ENCODE results near the gene ZNF316.

- no peak for TF ChIP-seq EZH2phosphoT487 (IDR thresholded peaks at IDR 0.05; ENCODE audit: low read depth)
- TF ChIP-seq, protein P1, sequence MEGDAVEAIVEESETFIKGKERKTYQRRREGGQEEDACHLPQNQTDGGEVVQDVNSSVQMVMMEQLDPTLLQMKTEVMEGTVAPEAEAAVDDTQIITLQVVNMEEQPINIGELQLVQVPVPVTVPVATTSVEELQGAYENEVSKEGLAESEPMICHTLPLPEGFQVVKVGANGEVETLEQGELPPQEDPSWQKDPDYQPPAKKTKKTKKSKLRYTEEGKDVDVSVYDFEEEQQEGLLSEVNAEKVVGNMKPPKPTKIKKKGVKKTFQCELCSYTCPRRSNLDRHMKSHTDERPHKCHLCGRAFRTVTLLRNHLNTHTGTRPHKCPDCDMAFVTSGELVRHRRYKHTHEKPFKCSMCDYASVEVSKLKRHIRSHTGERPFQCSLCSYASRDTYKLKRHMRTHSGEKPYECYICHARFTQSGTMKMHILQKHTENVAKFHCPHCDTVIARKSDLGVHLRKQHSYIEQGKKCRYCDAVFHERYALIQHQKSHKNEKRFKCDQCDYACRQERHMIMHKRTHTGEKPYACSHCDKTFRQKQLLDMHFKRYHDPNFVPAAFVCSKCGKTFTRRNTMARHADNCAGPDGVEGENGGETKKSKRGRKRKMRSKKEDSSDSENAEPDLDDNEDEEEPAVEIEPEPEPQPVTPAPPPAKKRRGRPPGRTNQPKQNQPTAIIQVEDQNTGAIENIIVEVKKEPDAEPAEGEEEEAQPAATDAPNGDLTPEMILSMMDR (IDR thresholded peaks at IDR 0.05; ENCODE audit: low read depth, low read length) = no peak
Measured at GRCh38 chr7:6628045-6628444, 9.1 kb upstream of the ZNF316 start.
